GM12878 (cell line): ENCODE results near the gene NEUROD1. TPM values are rescaled to one million over a fixed set of nuclear protein-coding genes. Genes with fewer than 3 reads are reported as not detected.
A peak's percentile ranks its signal among the peaks of the same experiment; 100 is the strongest.

ENCODE experiments used
- ATAC-seq: fragments of 200-7000 bp; cut with Tn5 transposase; 3 replicates; pipeline ENCODE4 v1.9.1; 2020; ENCODE audit warnings: mild to moderate bottlenecking, moderate library complexity
- BruUV-seq: library from RNA; stranded (reverse); fragments of 400-500 nt; replicated peaks from 2 replicates; lab custom pipeline; 2021; lab: Mats Ljungman, UMichigan
- CTCF ChIA-PET: fragments of 300-600 bp; sonication (Branson Sonifier 250); formaldehyde crosslinking; extraction: SDS; loops from one replicate; lab custom pipeline; 2021; ENCODE audit warnings: inconsistent platforms; lab: Yijun Ruan, JAX
- POLR2A ChIA-PET: fragments of 350-600 bp; formaldehyde crosslinking; extraction: SDS; loops from one replicate; lab custom pipeline; 2021; ENCODE audit warnings: inconsistent platforms; lab: Charles Lee
- RAD21 ChIA-PET: fragments of 300-600 bp; sonication (Branson Sonifier 250); formaldehyde crosslinking; loops from one replicate; lab custom pipeline; 2023; ENCODE audit warnings: antibody characterized with exemption; ENCODE audit not compliant: unreplicated experiment; lab: Charles Lee
- SMC1A ChIA-PET: fragments of 300-600 bp; sonication (Branson Sonifier 250); formaldehyde crosslinking; loops from one replicate; lab custom pipeline; 2023; ENCODE audit not compliant: unreplicated experiment, uncharacterized antibody; lab: Charles Lee
- DNase-seq: peaks from one replicate; pipeline ENCODE4 v3.0.0-alpha.2; 2011; ENCODE audit warnings: low read depth, low spot score
- FAIRE-seq: peaks from 3 replicates; lab custom pipeline; 2011; peaks lifted over from hg19 to GRCh38; lab: Jason Lieb, UNC
- H2AFZ ChIP-seq: 2 replicates; pipeline ENCODE4 v1.6.0; 2011; ENCODE audit warnings: low read depth, low read length, control low read depth; ENCODE audit not compliant: control insufficient read depth
- H3K27ac ChIP-seq: 2 replicates; pipeline ENCODE4 v1.5.1; 2011; ENCODE audit warnings: control low read depth; ENCODE audit not compliant: control insufficient read depth, insufficient read depth
- H3K27me3 ChIP-seq, 2 experiments: replicated peaks in 1 of 2; 2 replicates each; pipeline versions ENCODE4 v1.6.0 to v1.6.1; 2011; ENCODE audit warnings: low read length in 1 of 2; ENCODE audit not compliant: control insufficient read depth in 2 of 2, insufficient read depth in 2 of 2
- H3K36me3 ChIP-seq, 2 experiments: 2 replicates each; pipeline ENCODE4 v1.5.1; 2011; ENCODE audit warnings: low read length in 1 of 2; ENCODE audit not compliant: control insufficient read depth in 2 of 2, insufficient read depth in 2 of 2
- H3K4me1 ChIP-seq: 2 replicates; pipeline ENCODE4 v1.6.1; 2011; ENCODE audit warnings: mild to moderate bottlenecking, low read length, moderate library complexity, mixed read lengths; ENCODE audit not compliant: control insufficient read depth, insufficient read depth
- H3K4me2 ChIP-seq: 2 replicates; pipeline ENCODE4 v1.6.0; 2011; ENCODE audit warnings: control low read depth; ENCODE audit not compliant: control insufficient read depth, insufficient read depth
- H3K4me3 ChIP-seq: fragments of 200-600 bp; sonication (generic); 2 replicates; pipeline ENCODE4 v1.5.1; 2016
- H3K79me2 ChIP-seq: 2 replicates; pipeline ENCODE4 v1.6.0; 2011; ENCODE audit warnings: low read length; ENCODE audit not compliant: control insufficient read depth, insufficient read depth
- H3K9ac ChIP-seq: 2 replicates; pipeline ENCODE4 v1.8.0; 2011; ENCODE audit warnings: low read length, control low read depth, mixed read lengths; ENCODE audit not compliant: control insufficient read depth, insufficient read depth
- H3K9me3 ChIP-seq: replicated peaks from 3 replicates; pipeline ENCODE4 v1.5.1; 2011; ENCODE audit warnings: mild to moderate bottlenecking, low read length; ENCODE audit not compliant: control insufficient read depth, insufficient read depth
- H4K20me1 ChIP-seq: 2 replicates; pipeline ENCODE4 v1.6.0; 2011; ENCODE audit not compliant: control insufficient read depth, insufficient read depth
- BACH1 ChIP-seq: fragments of 450-650 bp; IDR thresholded peaks from 2 replicates; pipeline ENCODE4 v1.6.1; 2017; ENCODE audit warnings: mild to moderate bottlenecking, borderline replicate concordance
- CHD4 ChIP-seq: fragments of 200-600 bp; sonication (generic); IDR thresholded peaks from 2 replicates; pipeline ENCODE4 v1.6.1; 2016; ENCODE audit warnings: mild to moderate bottlenecking
- IKZF1 ChIP-seq: fragments of 450-650 bp; conservative IDR thresholded peaks from 2 replicates; pipeline ENCODE4 v1.6.1; 2017; ENCODE audit warnings: antibody characterized with exemption, mild to moderate bottlenecking
- IKZF2 ChIP-seq, 2 experiments: fragments of 450-650 bp; IDR thresholded peaks; 2 replicates each; pipeline ENCODE4 v1.6.1; 2017; ENCODE audit warnings: mild to moderate bottlenecking in 2 of 2, moderate library complexity in 2 of 2
- JUNB ChIP-seq: IDR thresholded peaks from 2 replicates; pipeline ENCODE4 v1.6.1; 2016; ENCODE audit warnings: antibody characterized with exemption, mild to moderate bottlenecking
- MEF2B ChIP-seq: fragments of 450-650 bp; IDR thresholded peaks from 2 replicates; pipeline ENCODE4 v1.6.1; 2018; ENCODE audit warnings: mild to moderate bottlenecking, moderate library complexity; ENCODE audit not compliant: partially characterized antibody, poor library complexity, severe bottlenecking
- PAX5 ChIP-seq: IDR thresholded peaks from 2 replicates; pipeline ENCODE4 v1.6.1; 2011; ENCODE audit warnings: low read depth, low read length, borderline replicate concordance
- PKNOX1 ChIP-seq: fragments of 450-650 bp; IDR thresholded peaks from 2 replicates; pipeline ENCODE4 v1.6.1; 2016; ENCODE audit warnings: mild to moderate bottlenecking
- RELB ChIP-seq: fragments of 450-650 bp; IDR thresholded peaks from 2 replicates; pipeline ENCODE4 v1.6.1; 2017; ENCODE audit warnings: low read depth, mild to moderate bottlenecking, moderate library complexity
- RUNX3 ChIP-seq: IDR thresholded peaks from 2 replicates; pipeline ENCODE4 v1.6.1; 2012; ENCODE audit warnings: low read length, inconsistent platforms
- SREBF2 ChIP-seq: IDR thresholded peaks from 2 replicates; pipeline ENCODE4 v1.6.1; 2012; ENCODE audit warnings: mild to moderate bottlenecking, low read length
- YBX1 ChIP-seq: fragments of 450-650 bp; IDR thresholded peaks from 2 replicates; pipeline ENCODE4 v1.6.1; 2016; ENCODE audit warnings: antibody characterized with exemption
- ZZZ3 ChIP-seq: IDR thresholded peaks from 2 replicates; pipeline ENCODE4 v1.6.1; 2011; ENCODE audit warnings: low read depth; ENCODE audit not compliant: control insufficient read depth, insufficient read length
- WGBS: methylation state at CpG from one replicate; pipeline ENCODE4 v1.1.6; 2016; ENCODE audit warnings: low lambda C conversion rate; ENCODE audit not compliant: insufficient replicate concordance, insufficient coverage; ENCODE audit errors: missing lambda C conversion rate; 5-methylcytosine and 5-hydroxymethylcytosine counted together
- in situ Hi-C: fragments of 300-500 bp; cut with MboI; formaldehyde crosslinking; loops from 9 replicates; pipeline ENCODE4 v1.14.3; 2018; ENCODE audit warnings: mixed read lengths
- intact Hi-C: fragments of 100-400 bp; cut with micrococcal nuclease; formaldehyde crosslinking; loops from one replicate; pipeline ENCODE4 v1.14.2; 2022; ENCODE audit not compliant: unreplicated experiment
- polyA plus RNA-seq, 11 experiments: library from polyadenylated mRNA; depleted of rRNA in 4 of 11; unstranded in 6 of 11; stranded (reverse) in 5 of 11; fragments of >200 nt; fragmentation: Nextera tagmentation in 4 of 11; fragmentation: Illumina TruSeq in 1 of 11; extraction: Ambion mirVana in 4 of 11; extraction: Trizol in 1 of 11; gene quantifications; 1 replicate in 1 of 11; 2 replicates in 10 of 11; pipeline versions ENCODE4 v1.2.1 to v1.2.3, GENCODE V29; 2011 to 2016; ENCODE audit warnings: inconsistent platforms in 2 of 11, missing spikeins in 2 of 11, low read depth in 1 of 11
- total RNA-seq, 4 experiments: library from RNA; depleted of rRNA in 3 of 4; stranded (reverse); fragments of >200 nt in 3 of 4; fragmentation: Illumina TruSeq in 1 of 4; extraction: Trizol in 1 of 4; gene quantifications; 2 replicates each; pipeline versions ENCODE4 v1.2.1 to v1.2.3, GENCODE V29; 2013 to 2021

The NEUROD1 gene
- total and polyA plus RNA-seq, 10 of the 15 experiments (the other 5 are each of a cell fraction or from before 2014, with no cell fraction given): not detected

- Histone ChIP-seq H2AFZ (no peak overlapping the region), H3K27me3 (no peaks in the 10 kb centered on the region), H3K27ac (no peak overlapping the region), H3K79me2 (no peaks in the 10 kb centered on the region), H3K36me3 (no peaks in the 10 kb centered on the region), H3K4me2 (no peak overlapping the region), H3K9ac (no peak overlapping the region), H3K4me1 (no peaks in the 10 kb centered on the region), H3K4me3 (no peak overlapping the region), H4K20me1 (no peaks in the 10 kb centered on the region), H3K9me3 (no peaks in the 10 kb centered on the region)
- intact Hi-C loops: no loop called here
- CTCF ChIA-PET: no interaction called here
- DNase-seq: no peak
- BruUV-seq: no TSS peak
- in situ Hi-C loops: no loop called here
- RAD21 ChIA-PET: no interaction called here
- no peak for ATAC-seq
- TF ChIP-seq BACH1: no peak
- 5% methylated on average over 1 of the region's 1 CpG for WGBS
- SMC1A ChIA-PET: interaction anchor here (0.8 kb wide), 1 partner anchor 9 kb away, joined by 3 read pairs; no protein-coding TSS in a partner anchor
- no peak for FAIRE-seq
- POLR2A ChIA-PET: no interaction called here
These were observed 40.6 kb downstream of the NEUROD1 start for GRCh38 chr2:181639686-181640085.

GRCh38 chr2:181632733-181633401, 47.5 kb downstream of the NEUROD1 start:
- no peak overlapping the region for H3K4me3 ChIP-seq
- no peak overlapping the region for H3K4me2 ChIP-seq
- H3K36me3 ChIP-seq: no peaks in the 10 kb centered on the region
- no peaks in the 10 kb centered on the region; the same call in 1 of the 2 replicates for H3K4me1 ChIP-seq
- SMC1A ChIA-PET: interaction anchor here (0.8 to 2.4 kb wide), 9 partner anchors 17 to 528 kb away, joined by 3 to 9 read pairs (median 4); no protein-coding TSS in a partner anchor
- intact Hi-C loops: no loop called here
- FAIRE-seq (no peak), ATAC-seq (peak; percentile 73), DNase-seq (peak; percentile 23)
- no peak overlapping the region for H2AFZ ChIP-seq
- RAD21 ChIA-PET: interaction anchor here (0.9 to 1.6 kb wide), 3 partner anchors 49 to 166 kb away, joined by 3 to 4 read pairs (median 4); no protein-coding TSS in a partner anchor
- in situ Hi-C loops: no loop called here
- CTCF ChIA-PET: interaction anchor here (1.1 to 1.9 kb wide), 2 partner anchors 59 to 83 kb away, joined by 3 to 7 read pairs; no protein-coding TSS in a partner anchor
- H3K27ac ChIP-seq: no peak overlapping the region
- no TSS peak for BruUV-seq
- H3K79me2 ChIP-seq: no peaks in the 10 kb centered on the region
- H3K9me3 ChIP-seq: no peaks in the 10 kb centered on the region
- H3K9ac ChIP-seq: no peak overlapping the region
- POLR2A ChIA-PET: interaction anchor here (1.1 kb wide), 1 partner anchor 46 kb away, joined by 3 read pairs; no protein-coding TSS in a partner anchor
- WGBS: 17% methylated on average over 4 of the region's 4 CpGs
- H4K20me1 ChIP-seq: no peaks in the 10 kb centered on the region
- H3K27me3 ChIP-seq: no peaks in the 10 kb centered on the region
- peak; percentile 18 to 30; a peak in 1 of 4 replicates for TF ChIP-seq IKZF2 (IDR thresholded peaks at IDR 0.05)
- TF ChIP-seq CHD4: no peak
- TF ChIP-seq JUNB: no peak
- no peak for TF ChIP-seq PAX5
- no peak for TF ChIP-seq SREBF2
- TF ChIP-seq IKZF1: peak; percentile 65
- TF ChIP-seq RUNX3: peak; percentile 61
- no peak for TF ChIP-seq PKNOX1
- peak; percentile 52 for TF ChIP-seq MEF2B
- TF ChIP-seq YBX1: no peak
- no peak for TF ChIP-seq ZZZ3
- peak; percentile 28; the same call in 1 of the 2 replicates for TF ChIP-seq RELB
